Hepatocyte (in vitro differentiated cells): ENCODE results near the gene ARHGEF4. TPM values are rescaled to one million over a fixed set of nuclear protein-coding genes. Genes with fewer than 3 reads are reported as not detected.

Source experiments
- DNase-seq: peaks from one replicate; pipeline ENCODE4 v3.0.0-alpha.2; 2016; ENCODE audit warnings: low spot score
- H2AFZ ChIP-seq: fragments of 200-600 bp; sonication (generic); 2 replicates; pipeline ENCODE4 v1.6.0; 2016; ENCODE audit warnings: antibody characterized with exemption, mild to moderate bottlenecking
- H3K27ac ChIP-seq: fragments of 200-600 bp; sonication (generic); 2 replicates; pipeline ENCODE4 v1.5.1; 2016; ENCODE audit warnings: mild to moderate bottlenecking
- H3K27me3 ChIP-seq: fragments of 200-600 bp; sonication (generic); 2 replicates; pipeline ENCODE4 v1.6.1; 2016
- H3K36me3 ChIP-seq: fragments of 200-600 bp; sonication (generic); replicated peaks from 2 replicates; pipeline ENCODE4 v1.5.1; 2016; ENCODE audit warnings: low read depth; ENCODE audit not compliant: insufficient read depth
- H3K4me1 ChIP-seq: fragments of 200-600 bp; sonication (generic); 2 replicates; pipeline ENCODE4 v1.5.1; 2016; ENCODE audit warnings: mild to moderate bottlenecking, moderate library complexity; ENCODE audit not compliant: insufficient read depth
- H3K4me2 ChIP-seq: fragments of 200-600 bp; sonication (generic); 2 replicates; pipeline ENCODE4 v1.6.0; 2016
- H3K4me3 ChIP-seq: fragments of 200-600 bp; sonication (generic); 2 replicates; pipeline ENCODE4 v1.5.1; 2016; ENCODE audit warnings: mild to moderate bottlenecking
- H3K79me2 ChIP-seq: fragments of 200-600 bp; sonication (generic); 2 replicates; pipeline ENCODE4 v1.6.0; 2017; ENCODE audit warnings: mild to moderate bottlenecking
- H3K9me2 ChIP-seq: fragments of 200-600 bp; sonication (generic); replicated peaks from 2 replicates; pipeline ENCODE4 v1.6.0; 2017; ENCODE audit warnings: mild to moderate bottlenecking; ENCODE audit not compliant: insufficient read depth
- H3K9me3 ChIP-seq: fragments of 200-600 bp; sonication (generic); 2 replicates; pipeline ENCODE4 v1.5.1; 2016; ENCODE audit warnings: low read depth, mild to moderate bottlenecking
- H4K20me1 ChIP-seq: fragments of 200-600 bp; sonication (generic); 2 replicates; pipeline ENCODE4 v1.6.0; 2016; ENCODE audit warnings: mild to moderate bottlenecking; ENCODE audit not compliant: insufficient read depth, poor library complexity, severe bottlenecking
- EZH2 ChIP-seq: fragments of 200-600 bp; sonication (generic); IDR thresholded peaks from 2 replicates; pipeline ENCODE4 v1.6.1; 2016; ENCODE audit warnings: antibody characterized with exemption, mild to moderate bottlenecking, borderline replicate concordance
- EZH2phosphoT487 ChIP-seq: fragments of 200-600 bp; sonication (generic); IDR thresholded peaks from one replicate; pipeline ENCODE4 v1.6.1; 2018; ENCODE audit warnings: antibody characterized with exemption, mild to moderate bottlenecking, low read depth, moderate library complexity; ENCODE audit not compliant: unreplicated experiment, severe bottlenecking
- WGBS: methylation state at CpG from one replicate; pipeline ENCODE4 v1.1.6; 2016; ENCODE audit warnings: low lambda C conversion rate; ENCODE audit errors: missing lambda C conversion rate; 5-methylcytosine and 5-hydroxymethylcytosine counted together
- polyA plus RNA-seq: library from polyadenylated mRNA; unstranded; fragments of >200 nt; fragmentation: Nextera tagmentation; extraction: Ambion mirVana; gene quantifications from 2 replicates; pipeline ENCODE4 v1.2.1, GENCODE V29; 2016
- total RNA-seq: library from RNA; depleted of rRNA; stranded (reverse); fragments of >200 nt; gene quantifications from 2 replicates; pipeline ENCODE4 v1.2.3, GENCODE V29; 2014
- TF ChIP-seq, protein P1 (sequence below): fragments of 200-600 bp; sonication (generic); IDR thresholded peaks from 2 replicates; pipeline ENCODE4 v1.5.1; 2016; ENCODE audit warnings: antibody characterized with exemption, mild to moderate bottlenecking; ENCODE audit not compliant: poor library complexity

Gene ARHGEF4
- total and polyA plus RNA-seq, 2 experiments from 2014 or later, result 11.2 to 15.8 TPM

DNA sequence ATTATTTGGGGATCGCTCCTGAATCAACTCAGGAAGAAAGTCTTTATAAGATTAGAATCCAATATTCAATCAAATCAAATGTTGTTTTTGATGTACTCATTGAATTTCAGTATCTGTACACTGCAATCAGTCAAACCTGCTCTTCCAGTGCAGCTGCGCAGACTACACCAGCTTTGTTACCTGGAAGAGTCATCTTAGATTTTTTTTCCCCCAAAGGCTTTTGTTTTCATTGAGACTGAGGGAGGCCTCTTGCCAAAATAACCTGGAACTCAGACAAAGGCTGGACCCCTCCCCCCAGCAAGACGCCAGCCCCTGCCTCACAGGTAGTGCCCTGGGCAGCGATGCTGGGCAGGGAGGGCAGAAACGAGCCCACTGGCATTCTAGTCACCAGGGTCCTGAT is 74.8 kb downstream of the ARHGEF4 start:
- DNase-seq, result no peak
- Histone ChIP-seq H3K4me2 (no peak overlapping the region), H3K27ac (no peak overlapping the region), H3K79me2 (no peaks in the 10 kb centered on the region), H3K27me3 (no peaks in the 10 kb centered on the region), H3K36me3 (no peaks in the 10 kb centered on the region), H3K9me2 (no peaks in the 10 kb centered on the region), H3K4me3 (no peak overlapping the region), H4K20me1 (no peaks in the 10 kb centered on the region), H2AFZ (no peak overlapping the region), H3K9me3 (no peaks in the 10 kb centered on the region), H3K4me1 (no peaks in the 10 kb centered on the region)
- TF ChIP-seq, protein P1, sequence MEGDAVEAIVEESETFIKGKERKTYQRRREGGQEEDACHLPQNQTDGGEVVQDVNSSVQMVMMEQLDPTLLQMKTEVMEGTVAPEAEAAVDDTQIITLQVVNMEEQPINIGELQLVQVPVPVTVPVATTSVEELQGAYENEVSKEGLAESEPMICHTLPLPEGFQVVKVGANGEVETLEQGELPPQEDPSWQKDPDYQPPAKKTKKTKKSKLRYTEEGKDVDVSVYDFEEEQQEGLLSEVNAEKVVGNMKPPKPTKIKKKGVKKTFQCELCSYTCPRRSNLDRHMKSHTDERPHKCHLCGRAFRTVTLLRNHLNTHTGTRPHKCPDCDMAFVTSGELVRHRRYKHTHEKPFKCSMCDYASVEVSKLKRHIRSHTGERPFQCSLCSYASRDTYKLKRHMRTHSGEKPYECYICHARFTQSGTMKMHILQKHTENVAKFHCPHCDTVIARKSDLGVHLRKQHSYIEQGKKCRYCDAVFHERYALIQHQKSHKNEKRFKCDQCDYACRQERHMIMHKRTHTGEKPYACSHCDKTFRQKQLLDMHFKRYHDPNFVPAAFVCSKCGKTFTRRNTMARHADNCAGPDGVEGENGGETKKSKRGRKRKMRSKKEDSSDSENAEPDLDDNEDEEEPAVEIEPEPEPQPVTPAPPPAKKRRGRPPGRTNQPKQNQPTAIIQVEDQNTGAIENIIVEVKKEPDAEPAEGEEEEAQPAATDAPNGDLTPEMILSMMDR, result no peak
- TF ChIP-seq EZH2phosphoT487, result no peak
- no peak for TF ChIP-seq EZH2
- WGBS, result 77% methylated on average over 5 of the region's 5 CpGs

DNA sequence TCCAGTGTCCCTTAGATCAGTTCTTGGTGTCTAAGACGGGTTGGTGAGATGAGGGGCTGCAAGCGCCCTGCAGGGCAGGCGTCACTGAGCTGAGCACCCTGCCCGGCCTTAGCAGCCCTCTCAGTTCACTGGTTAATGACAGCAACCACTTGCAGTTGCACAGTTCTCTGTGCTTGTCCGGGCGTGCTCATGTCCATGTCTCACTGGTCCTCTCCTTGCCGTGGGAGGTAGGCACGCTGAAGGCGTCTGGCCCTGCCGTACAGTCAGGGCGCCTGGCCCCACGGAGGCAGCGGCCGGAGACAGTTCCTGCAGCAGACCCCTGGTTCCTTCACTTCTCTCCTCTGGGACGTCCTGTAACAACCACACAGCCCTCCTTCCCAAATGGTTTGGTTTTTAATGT is 75.3 kb downstream of the ARHGEF4 start:
- no peaks in the 10 kb centered on the region for H3K79me2 ChIP-seq
- H3K4me2 ChIP-seq, result no peak overlapping the region
- H3K27me3 ChIP-seq, result no peaks in the 10 kb centered on the region
- no peak overlapping the region for H3K4me3 ChIP-seq
- no peaks in the 10 kb centered on the region for H3K9me3 ChIP-seq
- no peaks in the 10 kb centered on the region for H3K9me2 ChIP-seq
- no peak overlapping the region for H3K27ac ChIP-seq
- no peaks in the 10 kb centered on the region for H3K36me3 ChIP-seq
- no peak overlapping the region for H2AFZ ChIP-seq
- H4K20me1 ChIP-seq, result no peaks in the 10 kb centered on the region
- H3K4me1 ChIP-seq, result no peaks in the 10 kb centered on the region
- 77% methylated on average over 15 of the region's 15 CpGs for WGBS
- DNase-seq, result no peak
- TF ChIP-seq, protein P1, result no peak
- TF ChIP-seq EZH2phosphoT487, result no peak
- no peak for TF ChIP-seq EZH2

DNA sequence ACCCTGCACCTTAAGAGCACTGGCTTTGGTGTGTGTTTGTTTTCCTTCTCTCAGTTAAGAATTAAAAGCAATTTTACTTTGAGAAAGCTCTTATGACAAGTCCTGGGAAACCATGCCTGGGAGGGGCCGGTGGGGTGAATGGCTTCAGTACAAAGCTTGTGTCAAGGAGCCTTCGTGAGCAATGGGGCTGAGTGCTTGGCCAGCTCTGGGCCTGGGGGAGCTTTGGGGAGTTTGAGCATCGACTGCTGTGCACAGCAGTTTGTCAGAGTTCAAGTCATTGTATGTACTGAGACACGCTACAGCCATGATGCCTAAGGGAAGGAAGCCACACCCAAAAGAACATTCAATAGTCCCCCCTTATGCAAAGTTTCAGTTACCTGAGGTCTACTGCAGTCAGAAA is 75.8 kb downstream of the ARHGEF4 start:
- H4K20me1 ChIP-seq, result no peaks in the 10 kb centered on the region
- no peak overlapping the region for H3K4me2 ChIP-seq
- no peak for DNase-seq
- H3K9me2 ChIP-seq, result no peaks in the 10 kb centered on the region
- TF ChIP-seq EZH2, result no peak
- no peak for TF ChIP-seq EZH2phosphoT487
- TF ChIP-seq, protein P1, result no peak
- H3K4me1 ChIP-seq, result no peaks in the 10 kb centered on the region
- no peak overlapping the region for H2AFZ ChIP-seq
- no peak overlapping the region for H3K27ac ChIP-seq
- H3K9me3 ChIP-seq, result no peaks in the 10 kb centered on the region
- H3K27me3 ChIP-seq, result no peaks in the 10 kb centered on the region
- H3K79me2 ChIP-seq, result no peaks in the 10 kb centered on the region
- H3K36me3 ChIP-seq, result no peaks in the 10 kb centered on the region
- WGBS, result 79% methylated on average over 4 of the region's 4 CpGs
- no peak overlapping the region for H3K4me3 ChIP-seq

DNA sequence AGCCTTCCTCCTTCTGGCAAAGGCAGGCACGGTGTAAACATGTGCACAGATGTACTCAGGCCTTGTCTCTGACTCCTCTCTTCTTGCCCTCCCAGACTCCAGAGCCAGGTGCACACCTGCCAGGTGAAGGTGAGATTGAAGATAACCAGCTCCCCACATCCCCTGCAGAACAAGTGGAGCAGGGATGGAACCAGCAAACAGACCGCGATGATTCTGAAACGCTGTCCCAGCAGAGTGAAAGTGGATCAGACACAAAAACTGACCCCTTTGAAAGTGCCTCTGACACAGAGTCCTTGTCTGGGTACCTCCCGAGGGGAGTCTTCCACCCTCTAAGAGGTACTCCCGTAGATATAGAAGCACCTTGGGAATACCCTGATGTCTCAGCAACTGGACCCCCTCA is 77.2 kb downstream of the ARHGEF4 start:
- Histone ChIP-seq H4K20me1 (no peaks in the 10 kb centered on the region), H3K27me3 (no peaks in the 10 kb centered on the region), H3K9me3 (no peaks in the 10 kb centered on the region), H2AFZ (no peak overlapping the region), H3K36me3 (no peaks in the 10 kb centered on the region), H3K4me1 (no peaks in the 10 kb centered on the region), H3K79me2 (no peaks in the 10 kb centered on the region), H3K9me2 (no peaks in the 10 kb centered on the region), H3K4me3 (no peak overlapping the region), H3K27ac (no peak overlapping the region), H3K4me2 (no peak overlapping the region)
- no peak for TF ChIP-seq EZH2phosphoT487
- TF ChIP-seq, protein P1, result no peak
- no peak for TF ChIP-seq EZH2
- WGBS, result 77% methylated on average over 6 of the region's 6 CpGs
- no peak for DNase-seq
